ENCODE measurements around the gene VTCN1.

- TF ChIP-seq POLR2A (IDR thresholded peaks at IDR 0.05; ENCODE audit: low read depth, low read length) = no peak
- no peak for TF ChIP-seq POLR2AphosphoS5 (IDR thresholded peaks at IDR 0.05; ENCODE audit: low read depth, low read length)
Observed at GRCh38 chr1:117244971-117245370, 34.2 kb upstream of the VTCN1 start.
